Measurements from ENCODE around the gene RCSD1. TPM values are rescaled to one million over a fixed set of nuclear protein-coding genes. Genes with fewer than 3 reads are reported as not detected.

The RCSD1 gene
- total and polyA plus RNA-seq, 2 of the 4 experiments (the other 2 are of a cell fraction), result 0.03 TPM; not detected in 1

- peaks cover 9% of the 10 kb centered on the region for H3K27me3 ChIP-seq (ENCODE audit: control insufficient read depth, insufficient read depth, low read length)
- H2BK20ac ChIP-seq (ENCODE audit: low read depth, low read length), result no peak overlapping the region
- ChIA-PET POLR2A (ENCODE audit: unreplicated experiment) (interaction anchor here (0.6 kb wide), 4 partner anchors 84 to 605 kb away, joined by 3 to 7 read pairs (median 4); partner anchors contain the start of genes DCAF6 and MPC2), CTCF (no interaction called here)
- H2AFZ ChIP-seq (replicated peaks; ENCODE audit: low read length, poor library complexity), result peak overlapping the region; percentile 97
- ATAC-seq (ENCODE audit: low read depth) (no peak), DNase-seq (peak; percentile 24)
- peak overlapping the region; percentile 19; the same call in 1 of the 2 replicates for H3K23ac ChIP-seq (ENCODE audit: low read depth, low read length)
- no peak overlapping the region for H2AK5ac ChIP-seq (ENCODE audit: low read depth, low read length)
- no peaks in the 10 kb centered on the region for H3K9me1 ChIP-seq (ENCODE audit: insufficient read depth, low read length)
- no TSS peak for BruUV-seq (replicated peaks)
- H3K14ac ChIP-seq (replicated peaks; ENCODE audit: low read depth, low read length), result 0 out of 2 replicates have a peak overlapping the region, but pooled peaks have one; percentile 24
- H2BK120ac ChIP-seq (ENCODE audit: low read depth, low read length), result no peak overlapping the region
- peak overlapping the region; percentile 71 for H3K4me2 ChIP-seq (ENCODE audit: low read depth, low read length)
- no peaks in the 10 kb centered on the region for H3K36me3 ChIP-seq (ENCODE audit: control insufficient read depth, insufficient read depth, low read length)
- in situ Hi-C loops (cut with MboI; ENCODE audit: low sequenced_read_pairs) (loop anchor here (10.0 kb wide), 1 partner anchor 371 kb away; no protein-coding TSS in a partner anchor), intact Hi-C loops (cut with micrococcal nuclease) (no loop called here), dilution Hi-C loops (cut with HindIII; ENCODE audit: low sequenced_read_pairs, unreplicated experiment) (no loop called here)
- no peak overlapping the region for H3K18ac ChIP-seq (ENCODE audit: low read depth, low read length)
- H2BK5ac ChIP-seq (ENCODE audit: low read depth, low read length, poor library complexity, severe bottlenecking), result no peak overlapping the region
- H2BK15ac ChIP-seq (ENCODE audit: low read depth, low read length), result no peak overlapping the region
- H3K9me3 ChIP-seq (ENCODE audit: control insufficient read depth, insufficient read depth, low read length), result no peaks in the 10 kb centered on the region
- no peaks in the 10 kb centered on the region for H3K79me1 ChIP-seq (ENCODE audit: low read depth in 1 of 2, low read length in 2 of 2)
- peak overlapping the region; percentile 7 for H2AK9ac ChIP-seq (replicated peaks; ENCODE audit: low read depth, low read length, poor library complexity)
- H4K8ac ChIP-seq (ENCODE audit: low read depth in 2 of 2, low read length in 2 of 2), result peak overlapping the region; percentile 27 to 77; a peak in 2 of 4 replicates
- WGBS, 2 experiments (ENCODE audit: extremely low coverage in 2 of 2, insufficient read length in 1 of 2), result 9% methylated on average over 5 of the region's 31 CpGs; no CpG with 5 or more reads in 1 of the 2 experiments
- no peak overlapping the region for H3K27ac ChIP-seq (ENCODE audit: insufficient read depth, low read length)
- 0 out of 2 replicates have a peak overlapping the region, but pooled peaks have one; percentile 19 for H3K4ac ChIP-seq (ENCODE audit: low read depth, low read length)
- peak overlapping the region; percentile 53 for H3K4me3 ChIP-seq (ENCODE audit: insufficient read depth, low read depth, low read length)
- no peak overlapping the region for H4K5ac ChIP-seq (ENCODE audit: low read depth, low read length)
- no peaks in the 10 kb centered on the region for H3K4me1 ChIP-seq (ENCODE audit: control insufficient read depth, insufficient read depth, low read length)
- 0 out of 2 replicates have a peak overlapping the region, but pooled peaks have one; percentile 4 for H4K91ac ChIP-seq (ENCODE audit: insufficient read depth, low read depth, low read length)
- H3K56ac ChIP-seq (ENCODE audit: extremely low read depth, insufficient read depth, low read length), result no peak overlapping the region
- peak overlapping the region; percentile 56; the same call in 1 of the 2 replicates for H3K9ac ChIP-seq (ENCODE audit: low read depth, low read length)
- H4K20me1 ChIP-seq (ENCODE audit: insufficient read depth, low read length), result no peaks in the 10 kb centered on the region
- TF ChIP-seq BHLHE40 (IDR thresholded peaks at IDR 0.05; ENCODE audit: low read depth, low read length), result no peak
- TF ChIP-seq USF2 (IDR thresholded peaks at IDR 0.05; ENCODE audit: low read depth, low read length), result no peak
- TF ChIP-seq CTCF (conservative IDR thresholded peaks at IDR 0.05; ENCODE audit: low read depth, low read length), result no peak
- TF ChIP-seq RFX5 (IDR thresholded peaks at IDR 0.05; ENCODE audit: low read depth, low read length), result no peak
- no peak for TF ChIP-seq MAZ (IDR thresholded peaks at IDR 0.05; ENCODE audit: borderline replicate concordance, low read depth, low read length)
- no peak for TF ChIP-seq NFE2L2 (IDR thresholded peaks at IDR 0.05; ENCODE audit: low read depth, low read length)
- TF ChIP-seq MAFK (IDR thresholded peaks at IDR 0.05; ENCODE audit: low read depth, low read length), result no peak
- TF ChIP-seq MXI1 (IDR thresholded peaks at IDR 0.05; ENCODE audit: borderline replicate concordance, low read depth, low read length), result no peak
- no peak for TF ChIP-seq CEBPB (IDR thresholded peaks at IDR 0.05; ENCODE audit: low read depth, low read length)
- TF ChIP-seq CHD1 (IDR thresholded peaks at IDR 0.05; ENCODE audit: low read depth, low read length), result no peak
- no peak for TF ChIP-seq FOS (IDR thresholded peaks at IDR 0.05; ENCODE audit: low read depth, low read length)
- TF ChIP-seq SMC3 (IDR thresholded peaks at IDR 0.05; ENCODE audit: low read depth, low read length), result no peak
- TF ChIP-seq ELK1 (IDR thresholded peaks at IDR 0.05; ENCODE audit: borderline replicate concordance, low read depth, low read length), result no peak
Observed at GRCh38 chr1:167713330-167714081, 83.5 kb downstream of the RCSD1 start.

All from IMR-90 (cell line).